ENCODE results near the gene MT1M. TPM values are rescaled to one million over a fixed set of nuclear protein-coding genes. Genes with fewer than 3 reads are reported as not detected.
A peak's percentile ranks its signal among the peaks of the same experiment; 100 is the strongest.
"Not testable (repeated sequence)": the region's sequence is repeated elsewhere in the genome, so short reads cannot be mapped to it uniquely, and the experiment has no call there.

MT1M gene
- total RNA-seq (2014; rRNA removed; shearing (Covaris generic)): 0.22 and 1.4 TPM in 2 replicates

GRCh38 chr16:56632156-56632847 lies at the start of gene MT1M:
TSS of gene MT1M (plus strand) at chr16:56632659. CDS start at chr16:56632732, 73 bp downstream.
- peak; percentile 28 for DNase-seq (ENCODE audit: low read depth)

- DNase-seq (ENCODE audit: low read depth): not testable (repeated sequence)
Observed at GRCh38 chr16:56582911-56583310, 49.5 kb upstream of the MT1M start.

- no peak for DNase-seq (ENCODE audit: low read depth)
Observed at GRCh38 chr16:56583351-56584168, 48.9 kb upstream of the MT1M start.

- DNase-seq (ENCODE audit: low read depth): no peak
Observed at GRCh38 chr16:56584276-56584675, 48.2 kb upstream of the MT1M start.

- no peak for DNase-seq (ENCODE audit: low read depth)
Observed at GRCh38 chr16:56588781-56589140, 43.7 kb upstream of the MT1M start.

- peak; percentile 49 for DNase-seq (ENCODE audit: low read depth)
Observed at GRCh38 chr16:56589141-56590039, 43.1 kb upstream of the MT1M start, which contains the start of gene MT3. TSS of gene MT3 (plus strand) at chr16:56589528. CDS start at chr16:56589591, 63 bp downstream.

GRCh38 chr16:56591377-56592060 lies 40.9 kb upstream of the MT1M start:
- no peak for DNase-seq (ENCODE audit: low read depth)

- no peak for DNase-seq (ENCODE audit: low read depth)
Observed at GRCh38 chr16:56593573-56594291, 38.7 kb upstream of the MT1M start.

- DNase-seq (ENCODE audit: low read depth): no peak
Observed at GRCh38 chr16:56594292-56594619, 38.2 kb upstream of the MT1M start.

- DNase-seq (ENCODE audit: low read depth): peak; percentile 72
Observed at GRCh38 chr16:56600398-56600999, 32.0 kb upstream of the MT1M start.

GRCh38 chr16:56601325-56601724 lies 31.1 kb upstream of the MT1M start:
- DNase-seq (ENCODE audit: low read depth): no peak

GRCh38 chr16:56603589-56603988 lies 28.9 kb upstream of the MT1M start:
- peak; percentile 75 for DNase-seq (ENCODE audit: low read depth)

- DNase-seq (ENCODE audit: low read depth): peak; percentile 54
Observed at GRCh38 chr16:56604966-56605365, 27.5 kb upstream of the MT1M start.

- no peak for DNase-seq (ENCODE audit: low read depth)
Observed at GRCh38 chr16:56605475-56605874, 27.0 kb upstream of the MT1M start.

GRCh38 chr16:56606071-56606475 lies 26.4 kb upstream of the MT1M start:
- peak; percentile 94 for DNase-seq (ENCODE audit: low read depth)

- DNase-seq (ENCODE audit: low read depth): peak; percentile 99
Observed at GRCh38 chr16:56606476-56607108, 25.9 kb upstream of the MT1M start.

- peak; percentile 100 for DNase-seq (ENCODE audit: low read depth)
Observed at GRCh38 chr16:56607109-56607618, 25.3 kb upstream of the MT1M start.

- DNase-seq (ENCODE audit: low read depth): no peak
Observed at GRCh38 chr16:56607675-56608042, 24.8 kb upstream of the MT1M start.

GRCh38 chr16:56608043-56608875 lies 24.2 kb upstream of the MT1M start, which contains the start of gene MT2A:
TSS of gene MT2A (plus strand) at chr16:56608584. CDS start at chr16:56608656, 72 bp downstream.
- peak; percentile 97 for DNase-seq (ENCODE audit: low read depth)
